ENCODE data around the gene SPOCK1.

The SPOCK1 gene

GRCh38 chr5:137303509-137303908 lies 195.6 kb downstream of the SPOCK1 start:
- in situ Hi-C loops (cut with MboI; ENCODE audit: low sequenced_read_pairs), result no loop called here

- in situ Hi-C loops (cut with MboI; ENCODE audit: low sequenced_read_pairs), result no loop called here
Observed at GRCh38 chr5:137300411-137301240, 198.5 kb downstream of the SPOCK1 start.

- in situ Hi-C loops (cut with MboI; ENCODE audit: low sequenced_read_pairs), result no loop called here
Observed at GRCh38 chr5:137296213-137296781, 202.8 kb downstream of the SPOCK1 start.

GRCh38 chr5:137294604-137295003 lies 204.5 kb downstream of the SPOCK1 start:
- in situ Hi-C loops (cut with MboI; ENCODE audit: low sequenced_read_pairs), result no loop called here

GRCh38 chr5:137292461-137293027 lies 206.6 kb downstream of the SPOCK1 start:
- in situ Hi-C loops (cut with MboI; ENCODE audit: low sequenced_read_pairs), result no loop called here

GRCh38 chr5:137291436-137291835 lies 207.7 kb downstream of the SPOCK1 start:
- in situ Hi-C loops (cut with MboI; ENCODE audit: low sequenced_read_pairs), result no loop called here

- in situ Hi-C loops (cut with MboI; ENCODE audit: low sequenced_read_pairs), result no loop called here
Observed at GRCh38 chr5:137291031-137291430, 208.1 kb downstream of the SPOCK1 start.

- in situ Hi-C loops (cut with MboI; ENCODE audit: low sequenced_read_pairs), result no loop called here
Observed at GRCh38 chr5:137290373-137290772, 208.8 kb downstream of the SPOCK1 start.

GRCh38 chr5:137289856-137290255 lies 209.3 kb downstream of the SPOCK1 start:
- in situ Hi-C loops (cut with MboI; ENCODE audit: low sequenced_read_pairs), result no loop called here

- in situ Hi-C loops (cut with MboI; ENCODE audit: low sequenced_read_pairs), result no loop called here
Observed at GRCh38 chr5:137287569-137287968, 211.6 kb downstream of the SPOCK1 start.

- in situ Hi-C loops (cut with MboI; ENCODE audit: low sequenced_read_pairs), result no loop called here
Observed at GRCh38 chr5:137286025-137286610, 213.0 kb downstream of the SPOCK1 start.

GRCh38 chr5:137283801-137284200 lies 215.3 kb downstream of the SPOCK1 start:
- in situ Hi-C loops (cut with MboI; ENCODE audit: low sequenced_read_pairs), result no loop called here

- in situ Hi-C loops (cut with MboI; ENCODE audit: low sequenced_read_pairs), result no loop called here
Observed at GRCh38 chr5:137282216-137282615, 216.9 kb downstream of the SPOCK1 start.

- in situ Hi-C loops (cut with MboI; ENCODE audit: low sequenced_read_pairs), result no loop called here
Observed at GRCh38 chr5:137281201-137281600, 217.9 kb downstream of the SPOCK1 start.

GRCh38 chr5:137280656-137281055 lies 218.5 kb downstream of the SPOCK1 start:
- in situ Hi-C loops (cut with MboI; ENCODE audit: low sequenced_read_pairs), result no loop called here

GRCh38 chr5:137279521-137280231 lies 219.4 kb downstream of the SPOCK1 start:
- in situ Hi-C loops (cut with MboI; ENCODE audit: low sequenced_read_pairs), result no loop called here

GRCh38 chr5:137278476-137278875 lies 220.7 kb downstream of the SPOCK1 start:
- in situ Hi-C loops (cut with MboI; ENCODE audit: low sequenced_read_pairs), result no loop called here

- in situ Hi-C loops (cut with MboI; ENCODE audit: low sequenced_read_pairs), result no loop called here
Observed at GRCh38 chr5:137275083-137275482, 224.0 kb downstream of the SPOCK1 start.

- in situ Hi-C loops (cut with MboI; ENCODE audit: low sequenced_read_pairs), result no loop called here
Observed at GRCh38 chr5:137273511-137273910, 225.6 kb downstream of the SPOCK1 start.

GRCh38 chr5:137272831-137273230 lies 226.3 kb downstream of the SPOCK1 start:
- in situ Hi-C loops (cut with MboI; ENCODE audit: low sequenced_read_pairs), result no loop called here

GRCh38 chr5:137269946-137270345 lies 229.2 kb downstream of the SPOCK1 start:
- in situ Hi-C loops (cut with MboI; ENCODE audit: low sequenced_read_pairs), result no loop called here

All from HL-60/S4 treated with retinoic acid at 250 ng/mL for 4 days and 3 days (cell line).